GM18502 (cell line): ENCODE measurements around the gene NINJ1.

Source experiments
- ATAC-seq: cut with Tn5 transposase; IDR thresholded peaks from one replicate; pipeline ENCODE4 v1.9.1; 2021; ENCODE audit warnings: mild to moderate bottlenecking; ENCODE audit not compliant: unreplicated experiment, poor library complexity

NINJ1 gene

GRCh38 chr9:93134015-93134739 is at the start of gene NINJ1:
Gene NINJ1 (minus strand): TSS chr9:93134251. CDS start chr9:93134217, 34 bp downstream.
- peak; percentile 77 for ATAC-seq

GRCh38 chr9:93183131-93183662 is 49.1 kb upstream of the NINJ1 start:
- ATAC-seq = no peak

GRCh38 chr9:93182572-93182971 is 48.5 kb upstream of the NINJ1 start:
- ATAC-seq = no peak

GRCh38 chr9:93181672-93182435 is 47.8 kb upstream of the NINJ1 start:
- ATAC-seq = no peak

- ATAC-seq = no peak
These were observed 46.9 kb upstream of the NINJ1 start for GRCh38 chr9:93180938-93181337.

GRCh38 chr9:93178851-93179786 is 45.1 kb upstream of the NINJ1 start:
- no peak for ATAC-seq

GRCh38 chr9:93177676-93178075 is 43.6 kb upstream of the NINJ1 start:
- ATAC-seq = no peak

- no peak for ATAC-seq
These were observed 40.9 kb upstream of the NINJ1 start for GRCh38 chr9:93174976-93175375.

GRCh38 chr9:93173365-93174051 is 39.5 kb upstream of the NINJ1 start:
- ATAC-seq = no peak

GRCh38 chr9:93172666-93173364 is 38.8 kb upstream of the NINJ1 start:
- no peak for ATAC-seq

GRCh38 chr9:93171261-93171990 is 37.4 kb upstream of the NINJ1 start:
- ATAC-seq = no peak

GRCh38 chr9:93170571-93170970 is 36.5 kb upstream of the NINJ1 start:
- ATAC-seq = no peak

- ATAC-seq = no peak
These were observed 35.4 kb upstream of the NINJ1 start for GRCh38 chr9:93169444-93169843.

- no peak for ATAC-seq
These were observed 34.5 kb upstream of the NINJ1 start for GRCh38 chr9:93168581-93168980.

- ATAC-seq = no peak
These were observed 33.8 kb upstream of the NINJ1 start for GRCh38 chr9:93167838-93168237.

GRCh38 chr9:93167185-93167584 is 33.1 kb upstream of the NINJ1 start:
- no peak for ATAC-seq

- ATAC-seq = no peak
These were observed 32.6 kb upstream of the NINJ1 start for GRCh38 chr9:93166699-93167098.

- no peak for ATAC-seq
These were observed 30.0 kb upstream of the NINJ1 start for GRCh38 chr9:93164085-93164484.
